Liver (tissue), 3 donors: Measurements from ENCODE around the gene GGNBP2.

Experiments
- CTCF ChIP-seq: fragments of 150-350 bp; IDR thresholded peaks from 2 replicates; pipeline ENCODE4 v1.5.1; 2017; ENCODE audit warnings: improper control_type of control experiment, low read depth, low read length; ENCODE audit not compliant: missing input control
- GABPA ChIP-seq, 2 donors: IDR thresholded peaks in 1 of 2; conservative IDR thresholded peaks in 1 of 2; 2 replicates each; pipeline ENCODE4 v1.6.1; 2016; ENCODE audit warnings: antibody characterized with exemption in 2 of 2, mild to moderate bottlenecking in 1 of 2, moderate library complexity in 1 of 2
- REST ChIP-seq: IDR thresholded peaks from 2 replicates; pipeline ENCODE4 v1.6.1; 2016; ENCODE audit warnings: antibody characterized with exemption, mild to moderate bottlenecking
- YY1 ChIP-seq: IDR thresholded peaks from 2 replicates; pipeline ENCODE4 v1.6.1; 2016; ENCODE audit warnings: antibody characterized with exemption, mild to moderate bottlenecking
- TF ChIP-seq, protein P1 (sequence below): IDR thresholded peaks from 2 replicates; pipeline ENCODE4 v1.6.1; 2016; ENCODE audit warnings: antibody characterized with exemption
- donor health status: healthy.
- donor health status: healthy.

DNA sequence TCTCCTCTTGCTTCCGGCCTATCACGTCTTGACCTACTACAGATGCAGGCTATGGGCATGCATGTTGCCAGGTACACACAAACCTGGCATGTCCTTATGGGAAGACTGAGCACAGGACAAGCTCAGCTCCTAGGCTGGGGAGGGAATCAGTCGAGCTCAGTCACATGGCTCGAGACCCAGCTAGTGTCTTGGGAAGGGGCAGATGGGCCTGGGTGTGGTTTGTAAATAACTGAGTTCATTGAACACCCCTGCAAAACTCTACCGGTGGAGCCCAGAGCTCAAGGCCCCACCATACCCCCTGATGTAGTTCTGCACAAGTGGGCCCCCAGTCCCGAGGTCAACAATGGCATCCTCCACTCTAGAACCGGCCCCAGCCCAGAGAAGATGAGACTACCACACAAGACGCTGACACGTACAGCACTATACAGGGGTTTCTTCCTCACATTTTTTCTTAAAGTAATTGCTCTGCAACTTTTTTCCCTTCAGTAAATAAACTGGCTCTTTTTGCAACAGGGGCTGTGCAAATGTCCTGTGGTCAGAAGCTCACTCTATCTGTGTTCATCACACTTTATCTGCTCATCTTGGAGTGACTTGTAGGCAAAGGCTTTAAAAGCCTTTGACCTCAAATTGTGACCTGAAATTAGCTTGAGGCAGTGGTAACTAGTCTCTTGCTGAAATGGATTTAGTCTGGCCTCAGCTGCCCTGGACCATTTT is 35.3 kb upstream of the GGNBP2 start:
- TF ChIP-seq REST (no peak), CTCF (no peak), GABPA (IDR thresholded peaks at IDR 0.05 in 1 of 2, conservative IDR thresholded peaks at IDR 0.05 in 1 of 2) (no peak), YY1 (no peak)
- TF ChIP-seq, protein P1, sequence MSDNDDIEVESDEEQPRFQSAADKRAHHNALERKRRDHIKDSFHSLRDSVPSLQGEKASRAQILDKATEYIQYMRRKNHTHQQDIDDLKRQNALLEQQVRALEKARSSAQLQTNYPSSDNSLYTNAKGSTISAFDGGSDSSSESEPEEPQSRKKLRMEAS = no peak
